Ramos (cell line): ENCODE measurements around the gene HOXC9.

ENCODE experiments used
- in situ Hi-C: fragments of 300-500 bp; cut with MboI; formaldehyde crosslinking; loops from one replicate; pipeline ENCODE4 v1.14.3; 2022; ENCODE audit warnings: low sequenced_read_pairs; ENCODE audit not compliant: unreplicated experiment

Gene HOXC9

GRCh38 chr12:53996240-53997203 lies 3.4 kb upstream of the HOXC9 start:
- in situ Hi-C loops = loop anchor here (10.0 to 25.0 kb wide), 2 partner anchors 208 to 366 kb away; partner anchors contain the start of gene GPR84

- in situ Hi-C loops = loop anchor here (10.0 to 25.0 kb wide), 2 partner anchors 207 to 365 kb away; partner anchors contain the start of gene GPR84
Measured at GRCh38 chr12:53997204-53998109, 2.5 kb upstream of the HOXC9 start.

GRCh38 chr12:53998110-53998899 lies 1.7 kb upstream of the HOXC9 start:
- in situ Hi-C loops = loop anchor here (10.0 to 25.0 kb wide), 2 partner anchors 206 to 364 kb away; partner anchors contain the start of gene GPR84

GRCh38 chr12:53998900-53999236 lies 1.1 kb upstream of the HOXC9 start:
- in situ Hi-C loops = loop anchor here (10.0 to 25.0 kb wide), 2 partner anchors 206 to 363 kb away; partner anchors contain the start of gene GPR84

GRCh38 chr12:53999559-54000115 lies 324 bp upstream of the HOXC9 start:
- in situ Hi-C loops = loop anchor here (10.0 to 25.0 kb wide), 2 partner anchors 205 to 363 kb away; partner anchors contain the start of gene GPR84

GRCh38 chr12:54001283-54002187 lies 1.6 kb downstream of the HOXC9 start:
- in situ Hi-C loops = no loop called here

- in situ Hi-C loops = no loop called here
Measured at GRCh38 chr12:54002278-54002914, 2.4 kb downstream of the HOXC9 start.

- in situ Hi-C loops = no loop called here
Measured at GRCh38 chr12:54002915-54003389, 3.0 kb downstream of the HOXC9 start.

- in situ Hi-C loops = no loop called here
Measured at GRCh38 chr12:54003625-54004024, 3.7 kb downstream of the HOXC9 start.

GRCh38 chr12:54004063-54004840 lies 4.3 kb downstream of the HOXC9 start:
- in situ Hi-C loops = no loop called here

GRCh38 chr12:54004841-54005530 lies 5.0 kb downstream of the HOXC9 start:
- in situ Hi-C loops = no loop called here

- in situ Hi-C loops = no loop called here
Measured at GRCh38 chr12:54005531-54005852, 5.5 kb downstream of the HOXC9 start.

GRCh38 chr12:54005853-54006558 lies 6.0 kb downstream of the HOXC9 start:
- in situ Hi-C loops = no loop called here

- in situ Hi-C loops = no loop called here
Measured at GRCh38 chr12:54006559-54007220, 6.7 kb downstream of the HOXC9 start.

GRCh38 chr12:54007538-54008259 lies 7.7 kb downstream of the HOXC9 start:
- in situ Hi-C loops = no loop called here
